HG03060 (cell line): ENCODE measurements around the gene CAPN2.

Experiments used
- ATAC-seq: cut with Tn5 transposase; IDR thresholded peaks from one replicate; pipeline ENCODE4 v1.9.1; 2021; ENCODE audit warnings: low read depth, moderate number of reproducible peaks; ENCODE audit not compliant: unreplicated experiment

CAPN2 gene

DNA sequence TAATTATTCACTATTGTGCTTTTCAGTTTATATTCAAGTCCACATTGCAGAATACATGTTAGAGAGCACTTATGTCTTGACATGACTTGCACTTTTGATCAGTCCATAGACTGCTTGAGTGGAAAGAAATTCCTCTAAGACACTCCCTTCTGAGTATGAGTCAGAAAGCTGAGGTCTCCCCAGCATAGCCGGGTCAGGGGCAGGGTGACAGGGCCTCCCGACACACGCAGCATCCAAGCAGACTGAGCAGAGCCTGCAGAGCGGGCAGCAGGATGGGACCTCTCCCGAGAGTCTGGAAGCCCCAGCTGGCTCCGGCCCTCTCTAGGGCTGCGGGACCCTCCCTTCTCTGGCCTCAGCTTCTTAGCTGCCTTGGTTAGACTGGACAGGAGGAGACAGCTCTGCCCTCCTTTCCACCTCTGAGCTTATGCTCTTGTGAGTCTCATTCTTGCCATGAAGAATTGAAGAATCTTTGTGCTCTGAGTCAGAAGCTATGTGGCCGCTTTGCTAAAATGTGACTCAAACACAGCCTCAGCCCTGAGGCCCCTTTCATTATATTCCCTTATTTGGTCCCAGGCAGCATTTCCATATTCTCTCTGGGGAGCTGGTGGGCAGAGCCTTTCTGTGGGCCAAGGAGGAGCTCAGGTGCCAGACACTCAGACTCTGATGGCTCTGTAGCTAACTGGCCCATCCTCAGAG lies 11.2 kb upstream of the CAPN2 start:
- ATAC-seq, result no peak

- ATAC-seq, result no peak
Observed at GRCh38 chr1:223702735-223703667, 9.3 kb upstream of the CAPN2 start.

DNA sequence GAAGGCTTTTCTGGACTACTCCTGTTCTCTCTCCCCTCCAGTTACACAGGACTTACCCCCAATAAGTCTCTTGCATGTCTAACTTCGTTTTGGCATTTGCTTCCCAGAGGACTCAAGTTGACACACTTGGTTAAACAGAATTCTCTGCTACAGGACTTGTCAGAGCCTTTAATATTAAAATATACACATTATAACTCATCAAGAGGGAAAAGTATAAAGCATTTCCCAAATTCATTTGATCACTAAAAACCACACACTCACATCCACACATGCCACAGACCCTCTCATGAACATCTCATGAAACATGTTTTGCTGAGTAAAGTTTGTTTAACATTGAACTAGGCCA lies 8.7 kb upstream of the CAPN2 start:
- ATAC-seq, result no peak

GRCh38 chr1:223704921-223705878 lies 7.1 kb upstream of the CAPN2 start:
- ATAC-seq, result no peak

- ATAC-seq, result no peak
Observed at GRCh38 chr1:223706077-223706973, 6.0 kb upstream of the CAPN2 start.

GRCh38 chr1:223707256-223708000 lies 4.9 kb upstream of the CAPN2 start:
- no peak for ATAC-seq

DNA sequence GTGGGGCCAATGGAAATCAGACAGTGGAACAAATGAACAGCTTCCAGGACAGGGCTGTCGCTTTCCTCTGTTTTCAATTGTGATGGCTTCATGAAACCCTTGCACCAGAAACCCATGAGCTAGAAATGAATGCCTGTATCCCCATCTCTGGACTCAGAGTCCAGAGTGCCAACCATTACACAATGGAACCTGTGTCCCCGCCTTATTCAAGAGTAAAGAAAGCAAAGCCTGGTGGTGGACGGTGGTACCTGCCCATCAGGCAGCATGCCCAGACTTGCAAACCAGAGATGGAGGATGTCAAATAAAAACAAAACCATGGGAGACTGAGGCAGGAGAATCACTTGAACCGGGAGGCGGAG lies 4.4 kb upstream of the CAPN2 start:
- ATAC-seq, result no peak

DNA sequence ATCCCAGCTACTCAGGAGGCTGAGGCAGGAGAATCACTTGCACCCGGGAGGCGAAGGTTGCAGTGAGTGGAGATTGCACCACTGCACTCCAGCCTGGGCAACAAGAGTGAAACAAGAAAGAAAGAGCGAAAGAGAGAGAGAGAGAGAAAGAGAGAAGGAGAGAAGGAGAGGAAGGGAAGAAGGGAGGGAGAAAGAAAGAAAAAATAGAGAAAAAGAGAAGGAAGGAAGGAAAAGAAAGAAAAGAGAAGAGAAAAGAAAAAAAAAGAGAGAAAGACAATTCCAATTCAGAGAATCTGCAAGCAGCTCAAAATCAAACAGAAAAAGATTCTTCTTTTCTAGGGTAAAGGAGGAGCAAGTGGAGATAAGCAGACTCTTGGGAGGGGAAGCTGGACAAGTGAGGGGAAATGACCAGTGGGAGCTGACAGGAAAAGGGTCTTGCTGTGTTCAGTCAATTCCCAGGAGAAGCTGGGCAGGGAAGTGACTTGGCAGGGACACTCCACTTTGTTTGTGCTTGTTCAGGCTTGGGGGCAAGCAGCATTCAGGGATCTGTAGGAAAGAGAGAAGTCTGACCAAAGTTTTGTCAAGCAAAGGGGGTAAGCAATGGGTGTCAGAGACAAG lies 3.6 kb upstream of the CAPN2 start:
- ATAC-seq, result no peak

- no peak for ATAC-seq
Observed at GRCh38 chr1:223709598-223709997, 2.7 kb upstream of the CAPN2 start.

DNA sequence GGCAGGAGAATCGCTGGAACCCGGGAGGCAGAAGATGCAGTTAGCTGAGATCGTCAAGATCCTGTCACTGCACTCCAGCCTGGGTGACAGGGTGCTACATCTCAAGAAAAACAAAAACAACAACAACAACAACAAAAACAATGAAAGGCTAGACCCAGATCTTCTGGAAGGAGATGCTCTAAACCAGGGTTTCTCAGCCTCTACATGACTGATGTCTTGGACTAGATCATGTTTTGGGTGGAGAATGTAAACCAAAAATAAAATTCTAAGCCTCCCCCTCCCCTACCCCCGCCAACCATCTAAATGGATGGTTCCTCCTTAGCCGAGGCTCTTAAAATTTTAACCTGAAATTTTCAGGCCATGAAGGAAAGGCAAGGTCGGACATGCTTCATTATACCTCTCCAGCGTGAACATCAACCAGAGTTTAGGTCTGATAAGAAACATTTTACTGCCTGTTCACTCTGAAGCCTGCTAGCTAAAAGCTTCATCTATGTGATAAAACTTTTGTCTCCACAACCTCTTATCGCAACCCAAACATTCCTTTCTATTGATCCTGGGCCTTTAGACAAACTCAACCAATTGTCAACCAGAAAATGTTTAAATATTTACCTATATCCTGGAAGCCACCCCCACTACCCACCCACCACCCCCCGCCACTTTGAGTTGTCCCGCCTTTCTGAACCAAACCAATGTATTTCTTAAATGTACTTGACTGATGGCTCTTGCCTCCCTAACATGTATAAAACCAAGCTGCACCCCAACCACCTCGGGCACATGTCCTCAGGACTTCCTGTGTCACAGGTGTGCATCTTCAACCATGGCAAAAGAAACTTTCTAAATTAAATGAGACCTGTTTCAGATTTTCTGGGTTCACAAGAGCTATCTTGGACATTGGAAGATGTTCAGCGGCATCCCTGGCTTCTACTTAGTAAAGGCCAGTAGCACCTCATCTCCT lies 1.9 kb upstream of the CAPN2 start:
- ATAC-seq, result no peak

GRCh38 chr1:223711173-223711572 lies 1.2 kb upstream of the CAPN2 start:
- ATAC-seq, result no peak

DNA sequence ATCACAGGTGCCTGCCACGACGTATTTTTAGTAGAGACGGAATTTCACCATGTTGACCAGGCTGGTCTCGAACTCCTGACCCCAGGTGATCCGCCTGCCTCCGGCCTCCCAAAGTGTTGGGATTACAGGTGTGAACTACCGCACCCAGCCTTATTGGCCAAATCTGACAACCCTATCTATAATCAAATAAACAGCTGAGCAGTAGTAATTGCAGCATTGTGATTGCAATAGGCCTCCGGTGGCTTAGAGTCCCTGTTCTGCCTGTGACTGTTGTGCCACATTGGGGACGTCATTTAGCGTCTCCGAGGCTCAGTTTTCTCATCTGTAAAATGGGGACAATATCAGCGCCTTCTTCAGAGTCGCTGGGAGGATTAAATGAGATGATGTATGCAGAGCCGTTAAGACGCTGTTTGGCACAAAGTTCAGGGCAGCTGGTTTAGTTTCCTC lies 569 bp upstream of the CAPN2 start:
- ATAC-seq, result no peak

DNA sequence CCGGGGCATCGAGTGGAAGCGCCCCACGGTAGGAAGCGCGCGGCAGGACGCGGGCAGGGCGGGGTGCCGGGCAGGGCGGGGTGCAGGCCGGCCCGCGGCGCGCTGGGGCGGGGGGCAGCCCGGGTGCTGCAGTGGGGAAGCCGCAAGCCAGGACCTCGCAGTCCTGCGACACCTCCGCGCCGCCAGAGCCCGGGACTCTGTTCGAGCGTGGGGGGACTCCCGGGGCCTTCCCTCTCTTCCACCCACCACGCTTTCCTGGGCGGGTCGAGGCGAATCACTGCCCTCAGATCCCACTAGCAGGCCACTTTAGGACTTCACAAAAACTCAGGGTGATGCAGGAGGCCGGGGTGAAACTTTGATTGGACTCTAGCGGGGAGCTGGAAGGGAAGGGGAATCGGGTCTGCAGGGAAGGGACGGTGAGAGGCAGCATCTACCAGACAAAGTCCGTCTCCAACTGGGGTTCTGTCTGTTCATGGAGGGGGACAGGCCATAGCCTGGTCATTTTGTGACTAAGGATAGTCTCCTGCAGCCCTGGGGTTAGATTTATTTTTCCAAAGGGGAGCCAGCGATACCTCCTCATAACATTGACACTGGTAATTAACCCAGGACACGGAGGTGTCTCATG lies 623 bp downstream of the CAPN2 start:
- no peak for ATAC-seq

DNA sequence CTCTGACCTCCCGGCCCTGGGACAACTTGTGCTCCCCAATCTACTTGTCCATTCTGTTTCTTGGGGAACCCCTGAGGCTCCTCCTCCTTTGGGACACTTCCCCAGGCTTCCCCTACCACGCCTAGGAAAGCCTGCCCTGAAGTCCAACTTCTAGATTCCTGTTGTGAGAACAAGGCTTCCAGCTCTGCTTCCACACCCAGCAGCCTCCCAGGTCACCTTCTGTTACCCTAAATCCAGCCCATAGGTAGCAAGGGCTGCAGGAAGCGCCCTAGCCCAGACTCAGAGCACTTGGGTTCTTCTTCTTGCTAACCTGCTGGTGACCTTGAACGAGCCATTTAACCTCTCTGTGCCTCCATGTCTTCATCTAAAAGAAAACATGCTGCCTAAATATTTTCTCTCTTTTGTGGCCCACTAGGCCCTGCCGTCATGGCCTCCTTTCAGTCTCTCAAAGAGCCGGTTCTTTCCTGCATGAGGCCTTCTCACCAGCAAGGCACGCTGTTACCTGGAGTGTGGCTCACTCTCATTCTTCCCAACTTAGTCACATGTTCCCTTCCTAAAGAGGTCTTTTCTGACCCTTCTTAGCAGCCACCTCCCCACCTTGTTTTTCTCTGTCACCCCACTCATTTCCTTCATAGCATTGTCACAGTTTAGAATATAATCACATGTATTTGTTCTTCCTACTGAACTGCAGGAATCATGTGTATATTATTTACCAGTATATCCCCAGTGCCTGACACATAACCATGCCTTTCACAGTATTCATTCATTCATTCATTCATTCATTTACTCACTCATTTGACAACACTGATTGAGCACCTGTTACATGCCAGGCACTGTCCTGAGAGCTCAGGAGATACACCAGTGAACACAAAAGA lies 1.4 kb downstream of the CAPN2 start:
- ATAC-seq, result no peak

GRCh38 chr1:223714421-223714724 lies 2.0 kb downstream of the CAPN2 start:
- no peak for ATAC-seq

GRCh38 chr1:223714849-223715603 lies 2.7 kb downstream of the CAPN2 start:
- ATAC-seq, result no peak
